K562 (cell line): ENCODE measurements around the gene PDE6D. TPM values are rescaled to one million over a fixed set of nuclear protein-coding genes. Genes with fewer than 3 reads are reported as not detected.

Experiments used
- ATAC-seq: fragments of 200-7000 bp; cut with Tn5 transposase; 3 replicates; pipeline ENCODE4 v1.9.1; 2020; ENCODE audit warnings: moderate library complexity
- BruUV-seq: library from RNA; stranded (reverse); fragments of 400-500 nt; replicated peaks from 2 replicates; lab custom pipeline; 2021; lab: Mats Ljungman, UMichigan
- CTCF ChIA-PET: fragments of 300-600 bp; formaldehyde crosslinking; extraction: SDS; loops from one replicate; lab custom pipeline; 2021; ENCODE audit warnings: low intra/inter-chr PET ratio; lab: Yijun Ruan, JAX
- POLR2A ChIA-PET: fragments of 300-600, 350-650 bp; sonication (Branson Sonifier 250); formaldehyde crosslinking; extraction: SDS; loops from one replicate; lab custom pipeline; 2021; ENCODE audit warnings: antibody characterized with exemption, inconsistent platforms; lab: Yijun Ruan, JAX
- DNase-seq, 4 experiments: peaks; one replicate each; pipeline versions ENCODE4 v3.0.0 to v3.0.0-alpha.2; 2011 to 2018; ENCODE audit warnings: low spot score in 3 of 4, mixed read lengths in 3 of 4; ENCODE audit errors: extremely low read depth in 1 of 4
- FAIRE-seq: peaks from 2 replicates; lab custom pipeline; 2011; peaks lifted over from hg19 to GRCh38; lab: Jason Lieb, UNC
- H2AFZ ChIP-seq: 2 replicates; pipeline ENCODE4 v1.6.0; 2011; ENCODE audit warnings: low read depth, low read length, control low read depth, inconsistent platforms
- H3K27ac ChIP-seq: fragments of 200-600 bp; 3 replicates; pipeline ENCODE4 v1.8.0; 2011; ENCODE audit warnings: low read depth, mild to moderate bottlenecking, control low read depth, inconsistent platforms, low read length, moderate library complexity, mixed read lengths; ENCODE audit errors: extremely low read depth
- H3K27me3 ChIP-seq, 2 experiments: fragments of 300-600 bp in 1 of 2; 2 replicates in 1 of 2; 3 replicates in 1 of 2; pipeline versions ENCODE4 v1.6.0 to v1.8.0; 2011; ENCODE audit warnings: inconsistent platforms in 2 of 2, low read length in 2 of 2, mild to moderate bottlenecking in 1 of 2, mixed read lengths in 1 of 2, moderate library complexity in 1 of 2; ENCODE audit not compliant: control insufficient read depth in 2 of 2, insufficient read depth in 2 of 2
- H3K36me3 ChIP-seq: fragments of 300-600 bp; 3 replicates; pipeline ENCODE4 v1.8.0; 2011; ENCODE audit warnings: mild to moderate bottlenecking, low read length, inconsistent platforms; ENCODE audit not compliant: control insufficient read depth, insufficient read depth
- H3K4me1 ChIP-seq, 2 experiments: fragments of 200-600 bp in 1 of 2; replicated peaks in 1 of 2; 2 replicates in 1 of 2; 3 replicates in 1 of 2; pipeline versions ENCODE4 v1.5.1 to v1.8.0; 2011; ENCODE audit warnings: inconsistent platforms in 2 of 2, low read length in 2 of 2, mild to moderate bottlenecking in 1 of 2, mixed read lengths in 1 of 2, moderate library complexity in 1 of 2; ENCODE audit not compliant: control insufficient read depth in 2 of 2, insufficient read depth in 2 of 2
- H3K4me2 ChIP-seq: 2 replicates; pipeline ENCODE4 v1.6.1; 2011; ENCODE audit warnings: low read length, control low read depth, inconsistent platforms, mixed read lengths; ENCODE audit not compliant: insufficient read depth
- H3K4me3 ChIP-seq: fragments of 200-600 bp; sonication (generic), shearing (Covaris generic); 2 replicates; pipeline ENCODE4 v1.5.1; 2016; ENCODE audit warnings: control low read depth, inconsistent platforms
- H3K79me2 ChIP-seq: fragments of 200-600 bp; 3 replicates; pipeline ENCODE4 v1.8.0; 2011; ENCODE audit warnings: low read length, inconsistent platforms; ENCODE audit not compliant: control insufficient read depth, insufficient read depth
- H3K9ac ChIP-seq, 2 experiments: 2 replicates each; pipeline versions ENCODE4 v1.6.0 to v1.6.1; 2011; ENCODE audit warnings: low read depth in 2 of 2, low read length in 2 of 2, control low read depth in 1 of 2, inconsistent platforms in 1 of 2, mild to moderate bottlenecking in 1 of 2, mixed read lengths in 1 of 2; ENCODE audit not compliant: insufficient read depth in 1 of 2
- H3K9me1 ChIP-seq: one replicate; pipeline ENCODE4 v1.6.0; 2011; ENCODE audit warnings: inconsistent platforms, mild to moderate bottlenecking, low read length, moderate library complexity; ENCODE audit not compliant: control insufficient read depth, insufficient read depth
- H3K9me3 ChIP-seq: replicated peaks from 2 replicates; pipeline ENCODE4 v1.5.1; 2011; ENCODE audit warnings: low read depth, low read length, inconsistent platforms; ENCODE audit not compliant: control insufficient read depth, insufficient read depth
- H4K20me1 ChIP-seq: replicated peaks from 2 replicates; pipeline ENCODE4 v1.6.1; 2011; ENCODE audit warnings: low read length, inconsistent platforms, mixed read lengths; ENCODE audit not compliant: control insufficient read depth, insufficient read depth
- ADNP ChIP-seq: fragments of 200-800 bp; sonication (Bioruptor generic); IDR thresholded peaks from 2 replicates; pipeline ENCODE4 v1.6.1; 2016; ENCODE audit warnings: missing genetic modification characterization, missing compliant biosample characterization
- BCL6 ChIP-seq: fragments of 250-450 bp; sonication (Bioruptor Pico); IDR thresholded peaks from 2 replicates; pipeline ENCODE4 v1.4.0; 2020
- BCOR ChIP-seq: fragments of 450-650 bp; IDR thresholded peaks from 2 replicates; pipeline ENCODE4 v1.6.1; 2016
- CBX1 ChIP-seq: sonication (generic); IDR thresholded peaks from 2 replicates; pipeline ENCODE4 v1.6.1; 2016; ENCODE audit warnings: antibody characterized with exemption, low read depth, mild to moderate bottlenecking
- CBX3 ChIP-seq, 2 experiments: IDR thresholded peaks; 1 replicate in 1 of 2; 2 replicates in 1 of 2; pipeline ENCODE4 v1.6.1; 2012; ENCODE audit warnings: inconsistent platforms in 2 of 2, low read length in 2 of 2, borderline replicate concordance in 1 of 2, control low read depth in 1 of 2
- CHD4 ChIP-seq: fragments of 200-600 bp; sonication (generic); IDR thresholded peaks from 3 replicates; pipeline ENCODE4 v1.6.1; 2012; ENCODE audit warnings: low read depth, mild to moderate bottlenecking, mixed read lengths, low read length, inconsistent platforms; ENCODE audit not compliant: insufficient read depth, insufficient replicate concordance, poor library complexity, severe bottlenecking
- EZH2 ChIP-seq: IDR thresholded peaks from 2 replicates; pipeline ENCODE4 v1.6.1; 2012; ENCODE audit warnings: low read depth, mild to moderate bottlenecking, inconsistent platforms, low read length, borderline replicate concordance
- HDAC2 ChIP-seq: fragments of 450-650 bp; IDR thresholded peaks from 2 replicates; pipeline ENCODE4 v1.6.1; 2016; ENCODE audit warnings: mild to moderate bottlenecking
- KDM1A ChIP-seq, 2 experiments: fragments of 450-650 bp; IDR thresholded peaks; 2 replicates each; pipeline ENCODE4 v1.6.1; 2016; ENCODE audit warnings: mild to moderate bottlenecking in 2 of 2
- LEF1 ChIP-seq: fragments of 450-650 bp; IDR thresholded peaks from 2 replicates; pipeline ENCODE4 v1.6.1; 2016; ENCODE audit warnings: mild to moderate bottlenecking
- MEF2A ChIP-seq: IDR thresholded peaks from 2 replicates; pipeline ENCODE4 v1.6.1; 2011; ENCODE audit warnings: low read depth, mild to moderate bottlenecking, low read length, moderate library complexity; ENCODE audit not compliant: control insufficient read depth
- MEIS2 ChIP-seq: fragments of 450-650 bp; IDR thresholded peaks from 2 replicates; pipeline ENCODE4 v1.6.1; 2014; ENCODE audit warnings: mild to moderate bottlenecking; ENCODE audit not compliant: partially characterized antibody
- PTBP1 ChIP-seq: fragments of 200-400 bp; formaldehyde crosslinking; IDR thresholded peaks from 2 replicates; pipeline ENCODE4 v1.6.1; 2017; ENCODE audit warnings: low read depth, low read length
- RBM25 ChIP-seq: fragments of 200-400 bp; formaldehyde crosslinking; IDR thresholded peaks from 2 replicates; pipeline ENCODE4 v1.6.1; 2018; ENCODE audit warnings: low read length, low read depth, moderate library complexity; ENCODE audit not compliant: severe bottlenecking
- RCOR1 ChIP-seq, 2 experiments: IDR thresholded peaks; 2 replicates each; pipeline ENCODE4 v1.6.1; 2012; ENCODE audit warnings: low read depth in 2 of 2, low read length in 2 of 2, borderline replicate concordance in 1 of 2, improper control_type of control experiment in 1 of 2
- SIRT6 ChIP-seq: IDR thresholded peaks from one replicate; pipeline ENCODE4 v1.6.1; 2012; ENCODE audit warnings: low read depth, mild to moderate bottlenecking, control low read depth, inconsistent platforms, low read length, moderate library complexity
- SMARCA5 ChIP-seq: fragments of 450-650 bp; IDR thresholded peaks from 2 replicates; pipeline ENCODE4 v1.6.1; 2016
- SOX6 ChIP-seq: fragments of 450-650 bp; IDR thresholded peaks from 2 replicates; pipeline ENCODE4 v1.6.1; 2014; ENCODE audit warnings: mild to moderate bottlenecking
- THRAP3 ChIP-seq: fragments of 450-650 bp; IDR thresholded peaks from 2 replicates; pipeline ENCODE4 v1.6.1; 2016; ENCODE audit warnings: mild to moderate bottlenecking, inconsistent platforms, borderline replicate concordance
- ZNF75A ChIP-seq: fragments of 450-650 bp; formaldehyde crosslinking; IDR thresholded peaks from 2 replicates; pipeline ENCODE4 v1.4.0; 2020; ENCODE audit warnings: mild to moderate bottlenecking
- WGBS: fragments of 100-300 bp; shearing (Covaris generic); methylation state at CpG from one replicate; pipeline ENCODE4 v1.1.6; 2016; ENCODE audit warnings: low coverage, mixed read lengths; ENCODE audit not compliant: insufficient coverage; ENCODE audit errors: missing lambda C conversion rate; 5-methylcytosine and 5-hydroxymethylcytosine counted together
- in situ Hi-C: fragments of 300-500 bp; cut with MboI; formaldehyde crosslinking; loops from 4 replicates; pipeline ENCODE4 v1.15.0; 2018; ENCODE audit warnings: inconsistent platforms, mixed read lengths
- intact Hi-C: fragments of 100-400 bp; cut with micrococcal nuclease; formaldehyde crosslinking; loops from 2 replicates; pipeline ENCODE4 v1.14.2; 2022
- polyA plus RNA-seq, 8 experiments: library from polyadenylated mRNA; depleted of rRNA in 4 of 8; stranded (reverse) in 5 of 8; unstranded in 3 of 8; fragments of >200 nt; fragmentation: Nextera tagmentation in 2 of 8; fragmentation: Illumina TruSeq in 1 of 8; extraction: Ambion mirVana in 2 of 8; extraction: Trizol in 1 of 8; gene quantifications; 2 replicates each; pipeline versions ENCODE4 v1.2.1 to v1.2.3, GENCODE V29; 2011 to 2014; ENCODE audit warnings: inconsistent platforms in 1 of 8, missing spikeins in 1 of 8
- total RNA-seq, 7 experiments: library from RNA; depleted of rRNA in 6 of 7; stranded (reverse); fragments of >200 nt in 6 of 7; fragmentation: Illumina TruSeq in 2 of 7; extraction: Trizol in 2 of 7; gene quantifications; 2 replicates each; pipeline versions ENCODE4 v1.2.1 to v1.2.3, GENCODE V29; 2011 to 2021; ENCODE audit warnings: low replicate concordance in 1 of 7

PDE6D gene
- total and polyA plus RNA-seq, 9 of the 15 experiments (the other 6 are each of a cell fraction or from before 2014, with no cell fraction given), result 0.65 to 11.6 (median 7.0) TPM

- Histone ChIP-seq H3K27me3 (no peaks in the 10 kb centered on the region), H3K9me3 (no peaks in the 10 kb centered on the region), H3K4me2 (peak overlapping the region; percentile 21; the same call in 1 of the 2 replicates), H2AFZ (no peak overlapping the region; the same call in 1 of the 2 replicates), H3K9me1 (no peaks in the 10 kb centered on the region), H3K79me2 (no peaks in the 10 kb centered on the region), H3K36me3 (no peaks in the 10 kb centered on the region), H3K9ac (peak overlapping the region in 1 of 2 experiments; percentile 74; a peak in 1 of 4 replicates), H3K4me1 (peaks cover 2 to 18% of the 10 kb centered on the region in 2 experiments; a peak in 2 of 5 replicates), H3K27ac (no peak overlapping the region), H4K20me1 (no peaks in the 10 kb centered on the region), H3K4me3 (no peak overlapping the region)
- ATAC-seq (no peak), DNase-seq (no peak), FAIRE-seq (no peak)
- CTCF ChIA-PET, result no interaction called here
- intact Hi-C loops, result loop anchor here (1.0 kb wide), 1 partner anchor 19 kb away; no protein-coding TSS in a partner anchor
- in situ Hi-C loops, result no loop called here
- no peak for TF ChIP-seq MEIS2
- peak; percentile 85 for TF ChIP-seq SMARCA5
- no peak for TF ChIP-seq THRAP3
- no peak for TF ChIP-seq EZH2
- TF ChIP-seq SIRT6, result no peak
- TF ChIP-seq HDAC2, result peak; percentile 61; the same call in 1 of the 2 replicates
- peak; percentile 74 to 86 for TF ChIP-seq KDM1A (IDR thresholded peaks at IDR 0.05)
- TF ChIP-seq BCL6 (CRISPR knock-in tag), result no peak
- TF ChIP-seq CHD4, result peak; percentile 82
- 0 out of 2 replicates have a peak, but pooled peaks have one; percentile 63 for TF ChIP-seq PTBP1
- TF ChIP-seq CBX1, result peak; percentile 93
- TF ChIP-seq SOX6, result no peak
- peak in 1 of 2 experiments; percentile 51; a peak in 1 of 3 replicates for TF ChIP-seq CBX3 (IDR thresholded peaks at IDR 0.05; ENCODE audit: borderline replicate concordance in 1 of 2, low read length in 2 of 2)
- no peak for TF ChIP-seq ZNF75A
- no peak for TF ChIP-seq MEF2A
- peak; percentile 83 for TF ChIP-seq RBM25
- peak; percentile 91 for TF ChIP-seq ADNP (tag)
- no peak for TF ChIP-seq LEF1
- 0 out of 4 replicates have a peak, but pooled peaks of 1 of the 2 experiments have one; percentile 61 for TF ChIP-seq RCOR1 (IDR thresholded peaks at IDR 0.05; ENCODE audit: borderline replicate concordance in 1 of 2, low read depth in 2 of 2, low read length in 2 of 2)
- peak; percentile 96 for TF ChIP-seq BCOR
- 70% methylated on average over 4 of the region's 4 CpGs for WGBS
- BruUV-seq, result no TSS peak
- POLR2A ChIA-PET, result interaction anchor here (0.7 to 9.5 kb wide), 2 partner anchors 18 to 26 kb away, joined by 6 to 90 read pairs; partner anchors contain the start of gene PTMA
These were observed 93.1 kb downstream of the PDE6D start for GRCh38 chr2:231687961-231688360.
